CD14-positive monocyte (primary cell): ENCODE data around the gene IRGM. TPM values are rescaled to one million over a fixed set of nuclear protein-coding genes. Genes with fewer than 3 reads are reported as not detected.
"Not testable (repeated sequence)": the region's sequence is repeated elsewhere in the genome, so short reads cannot be mapped to it uniquely, and the experiment has no call there.

Source experiments
- DNase-seq, 3 donors: peaks; one replicate each; pipeline ENCODE4 v3.0.0-alpha.2; 2011 to 2022
- H2AFZ ChIP-seq: 2 replicates; pipeline ENCODE4 v1.6.0; 2012; ENCODE audit warnings: mild to moderate bottlenecking, low read depth, low read length, inconsistent platforms; ENCODE audit not compliant: insufficient read depth, poor library complexity, severe bottlenecking
- H3K27ac ChIP-seq, 2 donors: 1 replicate in 1 of 2; 2 replicates in 1 of 2; pipeline ENCODE4 v1.5.1; 2012 to 2013; ENCODE audit warnings: low read length in 2 of 2, control low read depth in 1 of 2, inconsistent platforms in 1 of 2, low read depth in 1 of 2, mild to moderate bottlenecking in 1 of 2
- H3K27me3 ChIP-seq, 2 donors: one replicate each; pipeline versions ENCODE4 v1.6.0 to v1.6.1; 2011 to 2013; ENCODE audit warnings: low read length in 2 of 2; ENCODE audit not compliant: control insufficient read depth in 2 of 2, insufficient read depth in 2 of 2
- H3K36me3 ChIP-seq, 2 donors: replicated peaks in 1 of 2; 1 replicate in 1 of 2; 2 replicates in 1 of 2; pipeline versions ENCODE4 v1.5.1 to v1.6.1; 2012 to 2013; ENCODE audit warnings: low read length in 2 of 2, control low read depth in 1 of 2, inconsistent platforms in 1 of 2, mild to moderate bottlenecking in 1 of 2; ENCODE audit not compliant: insufficient read depth in 2 of 2, control insufficient read depth in 1 of 2
- H3K4me1 ChIP-seq, 2 donors: 1 replicate in 1 of 2; 2 replicates in 1 of 2; pipeline versions ENCODE4 v1.5.1 to v1.6.1; 2012 to 2013; ENCODE audit warnings: low read length in 2 of 2, control low read depth in 1 of 2, inconsistent platforms in 1 of 2, mild to moderate bottlenecking in 1 of 2, moderate library complexity in 1 of 2; ENCODE audit not compliant: insufficient read depth in 2 of 2, control insufficient read depth in 1 of 2
- H3K4me2 ChIP-seq: replicated peaks from 2 replicates; pipeline ENCODE3; 2012; ENCODE audit warnings: low read length, moderate library complexity, mild to moderate bottlenecking; ENCODE audit not compliant: poor library complexity, severe bottlenecking; ENCODE audit errors: extremely low read depth
- H3K4me3 ChIP-seq, 3 experiments: fragments of 200-600 bp in 1 of 3; sonication (generic) in 1 of 3; replicated peaks in 1 of 3; 1 replicate in 2 of 3; 2 replicates in 1 of 3; pipeline ENCODE4 v1.5.1; 2011 to 2013; ENCODE audit warnings: low read length in 3 of 3, mild to moderate bottlenecking in 3 of 3, control low read depth in 2 of 3, low read depth in 2 of 3, inconsistent platforms in 1 of 3, moderate library complexity in 1 of 3
- H3K79me2 ChIP-seq: 2 replicates; pipeline ENCODE4 v1.6.0; 2012; ENCODE audit warnings: mild to moderate bottlenecking, control low read depth, inconsistent platforms, low read length, moderate library complexity; ENCODE audit not compliant: insufficient read depth
- H3K9ac ChIP-seq: 2 replicates; pipeline ENCODE4 v1.6.0; 2017; ENCODE audit warnings: low read length, mild to moderate bottlenecking; ENCODE audit not compliant: insufficient read depth, poor library complexity, severe bottlenecking
- H3K9me3 ChIP-seq, 2 donors: replicated peaks in 1 of 2; 1 replicate in 1 of 2; 2 replicates in 1 of 2; pipeline versions ENCODE4 v1.5.1 to v1.6.1; 2012 to 2013; ENCODE audit warnings: low read length in 2 of 2, control low read depth in 1 of 2; ENCODE audit not compliant: control insufficient read depth in 1 of 2, insufficient read depth in 1 of 2
- H4K20me1 ChIP-seq: 2 replicates; pipeline ENCODE4 v1.6.0; 2012; ENCODE audit warnings: mild to moderate bottlenecking, low read length, control low read depth, moderate library complexity; ENCODE audit not compliant: insufficient read depth
- H3K27ac Mint-ChIP-seq, 7 donors: one replicate each; pipeline ENCODE4 v1.8.0; 2020; ENCODE audit warnings: mild to moderate bottlenecking in 7 of 7, mixed read lengths in 7 of 7, moderate library complexity in 6 of 7, inconsistent platforms in 2 of 7
- H3K27me3 Mint-ChIP-seq, 3 donors: one replicate each; pipeline ENCODE4 v1.8.0; 2021 to 2022; ENCODE audit warnings: low read depth in 3 of 3, mild to moderate bottlenecking in 3 of 3, mixed read lengths in 3 of 3, moderate library complexity in 3 of 3, inconsistent platforms in 1 of 3
- H3K36me3 Mint-ChIP-seq, 2 donors: one replicate each; pipeline ENCODE4 v1.8.0; 2020; ENCODE audit warnings: mixed read lengths in 2 of 2, inconsistent platforms in 1 of 2, mild to moderate bottlenecking in 1 of 2
- H3K4me1 Mint-ChIP-seq: one replicate; pipeline ENCODE4 v1.8.0; 2020; ENCODE audit warnings: mild to moderate bottlenecking, mixed read lengths
- H3K4me3 Mint-ChIP-seq, 2 donors: one replicate each; pipeline ENCODE4 v1.8.0; 2020; ENCODE audit warnings: mild to moderate bottlenecking in 2 of 2, mixed read lengths in 2 of 2, moderate library complexity in 1 of 2
- H3K9me3 Mint-ChIP-seq, 7 donors: one replicate each; pipeline ENCODE4 v1.8.0; 2020 to 2022; ENCODE audit warnings: mixed read lengths in 7 of 7, mild to moderate bottlenecking in 6 of 7, moderate library complexity in 6 of 7, inconsistent platforms in 2 of 7
- CTCF ChIP-seq: fragments of 200-600 bp; IDR thresholded peaks from one replicate; pipeline ENCODE4 v1.8.0; 2022; ENCODE audit warnings: antibody characterized with exemption, mild to moderate bottlenecking
- WGBS: methylation state at CpG from one replicate; pipeline ENCODE4 v1.1.5; 2013; ENCODE audit warnings: missing lambda C conversion rate; ENCODE audit not compliant: insufficient coverage; 5-methylcytosine and 5-hydroxymethylcytosine counted together
- intact Hi-C, 2 donors: fragments of 100-400 bp; cut with micrococcal nuclease; formaldehyde crosslinking; loops; one replicate each; pipeline versions ENCODE4 v1.15.0 to v1.15.1; 2023
- polyA plus RNA-seq, 3 donors: library from polyadenylated mRNA; depleted of rRNA in 1 of 3; unstranded in 2 of 3; stranded (reverse) in 1 of 3; fragments of 300-500 nt in 2 of 3; fragments of >200 nt in 1 of 3; fragmentation: Illumina TruSeq in 2 of 3; gene quantifications; 1 replicate in 2 of 3; 2 replicates in 1 of 3; pipeline ENCODE4 v1.2.3, GENCODE V29; 2012 to 2021

The IRGM gene
- polyA plus RNA-seq, 3 donors, result 0.07 TPM; not detected in 2

DNA sequence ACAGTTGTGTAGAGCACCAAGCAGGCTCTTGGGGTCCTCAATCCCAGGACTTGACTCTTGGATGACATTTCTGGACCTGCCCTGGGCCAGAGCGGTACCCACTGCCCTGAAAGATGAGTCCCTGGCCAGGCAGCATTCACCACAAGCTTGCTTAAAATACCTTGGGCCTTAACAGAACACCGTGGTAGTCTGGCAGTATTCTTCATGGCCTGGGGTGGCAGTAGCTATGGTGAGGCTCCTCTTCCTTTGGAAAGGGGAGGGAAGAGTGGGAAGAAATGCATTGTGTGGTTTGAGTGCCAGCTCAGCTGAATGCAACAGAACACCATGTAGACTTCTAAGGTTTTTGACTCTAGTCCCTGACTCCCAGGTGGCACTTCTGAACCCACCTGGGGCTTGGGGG, 29.4 kb upstream of the IRGM start:
- Histone ChIP-seq H3K9me3 (peaks cover 0 to 19% of the 10 kb centered on the region in 2 donors), H3K4me3 (no peak overlapping the region), H3K9ac (no peak overlapping the region), H3K4me2 (no peak overlapping the region), H3K36me3 (no peaks in the 10 kb centered on the region), H2AFZ (no peak overlapping the region), H4K20me1 (no peaks in the 10 kb centered on the region), H3K79me2 (no peaks in the 10 kb centered on the region), H3K4me1 (no peaks in the 10 kb centered on the region), H3K27ac (no peak overlapping the region), H3K27me3 (no peaks in the 10 kb centered on the region)
- Mint-ChIP-seq H3K36me3 (no peaks in the 10 kb centered on the region), H3K4me1 (no peaks in the 10 kb centered on the region), H3K27me3 (peaks cover 0 to 3% (median 0%) of the 10 kb centered on the region in 3 donors), H3K27ac (peak overlapping the region in 1 of 7 donors; percentile 1), H3K4me3 (no peak overlapping the region), H3K9me3 (peaks cover 23 to 40% (median 34%) of the 10 kb centered on the region in 7 donors)
- WGBS, result 100% methylated on average over 1 of the region's 2 CpGs
- TF ChIP-seq CTCF, result no peak
- intact Hi-C loops, result no loop called here
- DNase-seq, result no peak

GRCh38 chr5:150829744-150830143, 16.6 kb upstream of the IRGM start:
- no peaks in the 10 kb centered on the region for H3K27me3 Mint-ChIP-seq
- peaks cover 24 to 47% (median 35%) of the 10 kb centered on the region in 7 donors for H3K9me3 Mint-ChIP-seq
- no peaks in the 10 kb centered on the region for H3K4me1 Mint-ChIP-seq
- Histone ChIP-seq H2AFZ (no peak overlapping the region), H3K27me3 (no peaks in the 10 kb centered on the region), H4K20me1 (no peaks in the 10 kb centered on the region), H3K4me3 (no peak overlapping the region), H3K4me1 (no peaks in the 10 kb centered on the region), H3K27ac (no peak overlapping the region), H3K79me2 (no peaks in the 10 kb centered on the region), H3K9ac (no peak overlapping the region), H3K4me2 (no peak overlapping the region), H3K36me3 (no peaks in the 10 kb centered on the region), H3K9me3 (peaks cover 7 to 12% of the 10 kb centered on the region in 2 donors)
- H3K36me3 Mint-ChIP-seq, result no peaks in the 10 kb centered on the region
- H3K4me3 Mint-ChIP-seq, result no peak overlapping the region
- no peak for TF ChIP-seq CTCF
- intact Hi-C loops, result no loop called here
- H3K27ac Mint-ChIP-seq, result no peak overlapping the region
- WGBS, result no CpG with 5 or more reads among the region's 5 CpGs
- DNase-seq, result no peak

DNA sequence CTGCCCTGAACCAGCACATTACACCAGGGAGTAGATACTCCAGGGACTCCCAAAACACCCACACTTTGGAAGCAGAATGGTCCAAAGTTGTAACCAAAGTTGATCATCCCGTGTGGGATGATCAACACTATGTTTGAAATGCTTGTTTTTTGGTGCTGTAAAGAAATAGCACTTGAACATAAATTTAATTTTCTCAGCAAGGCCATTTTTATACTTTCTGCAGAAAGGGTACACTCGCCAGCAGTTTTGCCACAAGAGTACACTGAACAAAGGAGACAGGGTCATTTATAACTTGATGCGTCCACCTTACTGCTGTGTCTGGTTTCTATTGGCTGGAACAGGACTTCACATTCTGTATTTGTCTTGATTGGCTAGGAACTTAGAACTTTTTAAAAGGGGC, 14.5 kb upstream of the IRGM start:
- WGBS, result 60% methylated on average over 1 of the region's 3 CpGs
- H3K36me3 ChIP-seq, H2AFZ ChIP-seq, H3K27ac Mint-ChIP-seq, H3K4me1 ChIP-seq, H3K4me2 ChIP-seq, H3K27ac ChIP-seq, H3K4me3 Mint-ChIP-seq, H3K36me3 Mint-ChIP-seq, H3K79me2 ChIP-seq, H3K4me3 ChIP-seq, DNase-seq, H3K27me3 Mint-ChIP-seq, H3K27me3 ChIP-seq, intact Hi-C loops, H4K20me1 ChIP-seq, H3K4me1 Mint-ChIP-seq, H3K9ac ChIP-seq: not testable (repeated sequence)
- H3K9me3 Mint-ChIP-seq, result peaks cover 30 to 57% (median 41%) of the 10 kb centered on the region in 7 donors
- H3K9me3 ChIP-seq, result peaks cover 7 to 23% of the 10 kb centered on the region in 2 donors
